ENCODE measurements around the gene PDZD4.
"Not testable (repeated sequence)": the region's sequence is repeated elsewhere in the genome, so short reads cannot be mapped to it uniquely, and the experiment has no call there.

The PDZD4 gene

GRCh38 chrX:153832728-153833127 lies 2.4 kb upstream of the PDZD4 start:
- no peak for DNase-seq

GRCh38 chrX:153831429-153832150 lies 1.2 kb upstream of the PDZD4 start:
- no peak for DNase-seq

- no peak for DNase-seq
Observed at GRCh38 chrX:153830640-153831428, 490 bp upstream of the PDZD4 start.

GRCh38 chrX:153829549-153829798 lies 870 bp downstream of the PDZD4 start:
- peak; percentile 28 for DNase-seq

GRCh38 chrX:153828723-153829548 lies 1.4 kb downstream of the PDZD4 start:
- peak; percentile 45 for DNase-seq

GRCh38 chrX:153828308-153828707 lies 2.0 kb downstream of the PDZD4 start:
- DNase-seq, result no peak

- DNase-seq, result no peak
Observed at GRCh38 chrX:153827903-153828302, 2.4 kb downstream of the PDZD4 start.

- DNase-seq, result no peak
Observed at GRCh38 chrX:153827016-153827415, 3.3 kb downstream of the PDZD4 start.

GRCh38 chrX:153825042-153825441 lies 5.3 kb downstream of the PDZD4 start:
- DNase-seq, result no peak

- no peak for DNase-seq
Observed at GRCh38 chrX:153824348-153824747, 6.0 kb downstream of the PDZD4 start.

GRCh38 chrX:153821066-153821465 lies 9.3 kb downstream of the PDZD4 start:
- no peak for DNase-seq

GRCh38 chrX:153820601-153821000 lies 9.7 kb downstream of the PDZD4 start:
- no peak for DNase-seq

- no peak for DNase-seq
Observed at GRCh38 chrX:153819384-153820040, 10.8 kb downstream of the PDZD4 start.

GRCh38 chrX:153818571-153819383 lies 11.6 kb downstream of the PDZD4 start:
- peak; percentile 74 for DNase-seq

- DNase-seq, result not testable (repeated sequence)
Observed at GRCh38 chrX:153818064-153818463, 12.3 kb downstream of the PDZD4 start.

- DNase-seq, result no peak
Observed at GRCh38 chrX:153816831-153817690, 13.3 kb downstream of the PDZD4 start.

GRCh38 chrX:153814591-153815315 lies 15.6 kb downstream of the PDZD4 start:
- DNase-seq, result no peak

- no peak for DNase-seq
Observed at GRCh38 chrX:153813161-153813560, 17.2 kb downstream of the PDZD4 start.

GRCh38 chrX:153812220-153812619 lies 18.1 kb downstream of the PDZD4 start:
- no peak for DNase-seq

- DNase-seq, result no peak
Observed at GRCh38 chrX:153807976-153808375, 22.4 kb downstream of the PDZD4 start.

Data from right kidney (tissue), 1 donor.